PC-3 (cell line): ENCODE results near the gene FANCC.

Source experiments
- CTCF ChIP-seq: fragments of 300-600 bp; sonication (generic); conservative IDR thresholded peaks from 2 replicates; pipeline ENCODE4 v1.5.1; 2017; ENCODE audit warnings: antibody characterized with exemption, low read depth, mild to moderate bottlenecking, low read length
- EZH2 ChIP-seq: fragments of 300-600 bp; sonication (generic); IDR thresholded peaks from one replicate; pipeline ENCODE4 v1.6.1; 2017; ENCODE audit warnings: antibody characterized with exemption, mild to moderate bottlenecking, low read length; ENCODE audit not compliant: unreplicated experiment
- EZH2phosphoT487 ChIP-seq: fragments of 300-600 bp; sonication (generic); IDR thresholded peaks from 2 replicates; pipeline ENCODE4 v1.6.1; 2018; ENCODE audit warnings: mild to moderate bottlenecking, antibody characterized with exemption, low read length, borderline replicate concordance

- TF ChIP-seq CTCF: no peak
- no peak for TF ChIP-seq EZH2
- TF ChIP-seq EZH2phosphoT487: no peak
Observed at GRCh38 chr9:95092262-95093072, 225.0 kb downstream of the FANCC start.
